PC-3 (cell line): ENCODE results near the gene PHRF1. TPM values are rescaled to one million over a fixed set of nuclear protein-coding genes. Genes with fewer than 3 reads are reported as not detected.

Experiments used
- ATAC-seq: fragments of 200-7000 bp; cut with Tn5 transposase; 2 replicates; pipeline ENCODE4 v1.9.1; 2020; ENCODE audit warnings: mild to moderate bottlenecking, moderate library complexity
- BruUV-seq: library from RNA; stranded (reverse); fragments of 400-500 nt; replicated peaks from 2 replicates; lab custom pipeline; 2021; lab: Mats Ljungman, UMichigan
- CTCF ChIA-PET: fragments of 300-600 bp; sonication (Branson Sonifier 250); formaldehyde crosslinking; loops from one replicate; lab custom pipeline; 2022; ENCODE audit warnings: antibody characterized with exemption; lab: Charles Lee
- POLR2A ChIA-PET: fragments of 300-600 bp; sonication (Branson Sonifier 250); formaldehyde crosslinking; loops from one replicate; lab custom pipeline; 2022; ENCODE audit warnings: antibody characterized with exemption; ENCODE audit not compliant: unreplicated experiment; lab: Charles Lee
- DNase-seq: peaks from one replicate; pipeline ENCODE4 v3.0.0-alpha.2; 2015
- H2AFZ ChIP-seq: fragments of 300-600 bp; sonication (generic); 2 replicates; pipeline ENCODE4 v1.6.0; 2016; ENCODE audit warnings: antibody characterized with exemption, low read length
- H3F3A ChIP-seq: fragments of 300-600 bp; sonication (generic); one replicate; pipeline ENCODE4 v1.6.0; 2017; ENCODE audit warnings: antibody characterized with exemption, low read length, control low read depth, mild to moderate bottlenecking; ENCODE audit not compliant: unreplicated experiment
- H3K27ac ChIP-seq: fragments of 300-600 bp; sonication (generic); 2 replicates; pipeline ENCODE4 v1.5.1; 2016; ENCODE audit warnings: mild to moderate bottlenecking, low read length
- H3K27me3 ChIP-seq: fragments of 300-600 bp; sonication (generic); 2 replicates; pipeline ENCODE4 v1.6.1; 2016; ENCODE audit warnings: low read length, mixed read lengths
- H3K36me3 ChIP-seq: fragments of 300-600 bp; sonication (generic); 2 replicates; pipeline ENCODE4 v1.6.1; 2016; ENCODE audit warnings: low read depth, mixed run types, low read length, mixed read lengths
- H3K4me1 ChIP-seq: fragments of 300-600 bp; sonication (generic); 2 replicates; pipeline ENCODE4 v1.5.1; 2016; ENCODE audit warnings: low read length; ENCODE audit not compliant: insufficient read depth
- H3K4me2 ChIP-seq: fragments of 300-600 bp; sonication (generic); 2 replicates; pipeline ENCODE4 v1.6.0; 2016; ENCODE audit warnings: low read length
- H3K4me3 ChIP-seq: fragments of 300-600 bp; sonication (generic); 2 replicates; pipeline ENCODE4 v1.5.1; 2016; ENCODE audit warnings: mild to moderate bottlenecking, low read length, mixed read lengths
- H3K79me2 ChIP-seq: fragments of 300-600 bp; sonication (generic); 2 replicates; pipeline ENCODE4 v1.6.1; 2017; ENCODE audit warnings: low read length, mixed read lengths
- H3K9ac ChIP-seq: fragments of 300-600 bp; sonication (generic); 2 replicates; pipeline ENCODE4 v1.6.0; 2016; ENCODE audit warnings: mild to moderate bottlenecking, low read length
- H3K9me2 ChIP-seq: fragments of 300-600 bp; sonication (generic); replicated peaks from 2 replicates; pipeline ENCODE4 v1.6.1; 2016; ENCODE audit warnings: mixed run types, low read length, mixed read lengths
- H3K9me3 ChIP-seq: fragments of 300-600 bp; sonication (generic); 2 replicates; pipeline ENCODE4 v1.6.1; 2016; ENCODE audit warnings: low read length, mixed read lengths
- H4K20me1 ChIP-seq: fragments of 300-600 bp; sonication (generic); 2 replicates; pipeline ENCODE4 v1.6.1; 2016; ENCODE audit warnings: low read length, mixed read lengths
- EZH2 ChIP-seq: fragments of 300-600 bp; sonication (generic); IDR thresholded peaks from one replicate; pipeline ENCODE4 v1.6.1; 2017; ENCODE audit warnings: antibody characterized with exemption, mild to moderate bottlenecking, low read length; ENCODE audit not compliant: unreplicated experiment
- EZH2phosphoT487 ChIP-seq: fragments of 300-600 bp; sonication (generic); IDR thresholded peaks from 2 replicates; pipeline ENCODE4 v1.6.1; 2018; ENCODE audit warnings: mild to moderate bottlenecking, antibody characterized with exemption, low read length, borderline replicate concordance
- intact Hi-C: fragments of 100-400 bp; cut with micrococcal nuclease; formaldehyde crosslinking; loops from 2 replicates; pipeline ENCODE4 v1.9.0; 2023
- total RNA-seq: library from RNA; depleted of rRNA; stranded (reverse); fragments of >200 nt; gene quantifications from 2 replicates; pipeline ENCODE4 v1.2.3, GENCODE V29; 2014
- TF ChIP-seq, protein P1 (sequence below): fragments of 300-600 bp; sonication (generic); conservative IDR thresholded peaks from 2 replicates; pipeline ENCODE4 v1.5.1; 2017; ENCODE audit warnings: antibody characterized with exemption, low read depth, mild to moderate bottlenecking, low read length

Gene PHRF1
- total RNA-seq, 1 experiment from 2014 or later = 41.4 TPM

DNA sequence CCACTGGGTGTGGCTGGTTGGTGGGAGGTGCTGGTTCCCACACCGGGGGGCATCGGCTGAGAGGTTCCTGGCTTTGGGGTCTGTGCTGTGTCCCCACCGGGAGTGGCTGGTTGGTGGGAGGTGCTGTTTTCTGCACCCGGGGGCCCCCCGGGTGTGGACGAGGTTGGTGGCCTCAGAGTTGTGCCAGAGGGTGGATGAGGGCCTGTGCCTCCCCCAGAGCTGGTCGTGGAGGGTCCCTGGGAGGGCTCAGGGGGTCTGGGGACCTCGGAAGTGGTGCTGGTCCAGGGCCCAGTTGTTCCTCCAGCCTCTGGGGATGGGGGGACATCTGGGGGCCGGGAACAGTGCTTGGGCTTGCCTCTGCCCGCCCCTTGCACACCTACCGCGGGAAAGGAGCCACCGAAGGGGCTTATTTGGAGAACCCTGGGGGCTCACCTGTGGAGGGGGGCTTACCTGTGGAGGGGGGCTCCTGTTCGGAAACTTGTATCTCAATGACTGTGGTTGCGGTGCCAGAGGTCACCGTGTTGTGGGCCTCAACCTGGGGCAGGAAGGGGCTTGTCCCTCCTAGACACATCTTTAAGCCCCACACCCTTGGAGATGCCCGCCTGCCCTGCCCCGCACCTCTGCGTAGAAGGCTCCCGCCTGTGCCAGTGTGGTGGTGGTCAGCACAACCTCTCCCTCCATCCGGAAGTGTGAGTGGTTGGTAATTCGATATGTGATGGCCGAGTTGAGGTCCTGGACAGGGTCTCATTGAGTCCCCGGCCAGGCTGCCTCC lies 42.8 kb downstream of the PHRF1 start:
- no peaks in the 10 kb centered on the region for H3K36me3 ChIP-seq
- no TSS peak for BruUV-seq
- ChIA-PET POLR2A (no interaction called here), CTCF (no interaction called here)
- no peaks in the 10 kb centered on the region for H3K27me3 ChIP-seq
- no peak overlapping the region for H3K9ac ChIP-seq
- H3K27ac ChIP-seq = no peak overlapping the region
- no peaks in the 10 kb centered on the region for H3K9me2 ChIP-seq
- ATAC-seq = no peak
- peaks cover 19% of the 10 kb centered on the region for H3K4me1 ChIP-seq
- DNase-seq = no peak
- intact Hi-C loops = loop anchor here (10.0 kb wide), 1 partner anchor 54 kb away; the partner anchor contains the start of genes LMNTD2 and RASSF7
- no peak overlapping the region for H3K4me3 ChIP-seq
- H4K20me1 ChIP-seq = peaks cover 4% of the 10 kb centered on the region; the same call in 1 of the 2 replicates
- H3F3A ChIP-seq = no peaks in the 10 kb centered on the region
- H3K9me3 ChIP-seq = no peaks in the 10 kb centered on the region
- TF ChIP-seq EZH2 (no peak), EZH2phosphoT487 (no peak)
- TF ChIP-seq, protein P1, sequence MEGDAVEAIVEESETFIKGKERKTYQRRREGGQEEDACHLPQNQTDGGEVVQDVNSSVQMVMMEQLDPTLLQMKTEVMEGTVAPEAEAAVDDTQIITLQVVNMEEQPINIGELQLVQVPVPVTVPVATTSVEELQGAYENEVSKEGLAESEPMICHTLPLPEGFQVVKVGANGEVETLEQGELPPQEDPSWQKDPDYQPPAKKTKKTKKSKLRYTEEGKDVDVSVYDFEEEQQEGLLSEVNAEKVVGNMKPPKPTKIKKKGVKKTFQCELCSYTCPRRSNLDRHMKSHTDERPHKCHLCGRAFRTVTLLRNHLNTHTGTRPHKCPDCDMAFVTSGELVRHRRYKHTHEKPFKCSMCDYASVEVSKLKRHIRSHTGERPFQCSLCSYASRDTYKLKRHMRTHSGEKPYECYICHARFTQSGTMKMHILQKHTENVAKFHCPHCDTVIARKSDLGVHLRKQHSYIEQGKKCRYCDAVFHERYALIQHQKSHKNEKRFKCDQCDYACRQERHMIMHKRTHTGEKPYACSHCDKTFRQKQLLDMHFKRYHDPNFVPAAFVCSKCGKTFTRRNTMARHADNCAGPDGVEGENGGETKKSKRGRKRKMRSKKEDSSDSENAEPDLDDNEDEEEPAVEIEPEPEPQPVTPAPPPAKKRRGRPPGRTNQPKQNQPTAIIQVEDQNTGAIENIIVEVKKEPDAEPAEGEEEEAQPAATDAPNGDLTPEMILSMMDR = no peak
- no peak overlapping the region for H3K4me2 ChIP-seq
- H2AFZ ChIP-seq = no peak overlapping the region
- H3K79me2 ChIP-seq = peaks cover 8% of the 10 kb centered on the region; the same call in 1 of the 2 replicates

DNA sequence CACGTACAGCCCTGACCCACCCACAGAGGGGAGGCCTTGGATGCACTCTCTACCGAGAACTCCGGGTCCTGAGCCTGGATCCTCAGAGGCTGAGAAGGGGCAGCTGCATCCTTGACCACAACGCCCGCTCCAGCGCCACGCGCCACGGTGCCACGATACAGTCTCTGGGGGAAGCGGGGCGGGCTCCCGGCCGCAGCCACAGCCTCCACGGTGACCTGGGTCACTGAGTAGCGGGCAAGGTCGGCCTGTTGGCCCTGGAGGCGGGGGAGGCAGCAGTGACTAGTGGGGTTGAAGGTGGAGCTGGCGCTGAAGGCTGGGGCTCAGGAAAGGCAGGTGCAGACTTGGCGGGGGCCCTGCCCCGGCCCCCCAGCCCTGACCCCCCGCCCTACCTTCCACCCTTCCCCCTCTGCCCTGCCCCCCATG lies 43.4 kb downstream of the PHRF1 start:
- Histone ChIP-seq H3K9me3 (no peaks in the 10 kb centered on the region), H3K27me3 (no peaks in the 10 kb centered on the region), H3K9me2 (no peaks in the 10 kb centered on the region), H3K27ac (no peak overlapping the region), H3K9ac (no peak overlapping the region), H4K20me1 (no peaks in the 10 kb centered on the region), H3K36me3 (no peaks in the 10 kb centered on the region), H3K79me2 (peaks cover 7% of the 10 kb centered on the region; the same call in 1 of the 2 replicates), H3K4me2 (no peak overlapping the region), H3F3A (no peaks in the 10 kb centered on the region), H3K4me3 (no peak overlapping the region), H2AFZ (no peak overlapping the region), H3K4me1 (peaks cover 19% of the 10 kb centered on the region; the same call in 1 of the 2 replicates)
- no peak for ATAC-seq
- POLR2A ChIA-PET = no interaction called here
- CTCF ChIA-PET = no interaction called here
- no peak for DNase-seq
- TF ChIP-seq EZH2phosphoT487 (no peak), EZH2 (no peak)
- TF ChIP-seq, protein P1 = no peak
- no TSS peak for BruUV-seq
- intact Hi-C loops = loop anchor here (10.0 kb wide), 1 partner anchor 55 kb away; the partner anchor contains the start of genes LMNTD2 and RASSF7

DNA sequence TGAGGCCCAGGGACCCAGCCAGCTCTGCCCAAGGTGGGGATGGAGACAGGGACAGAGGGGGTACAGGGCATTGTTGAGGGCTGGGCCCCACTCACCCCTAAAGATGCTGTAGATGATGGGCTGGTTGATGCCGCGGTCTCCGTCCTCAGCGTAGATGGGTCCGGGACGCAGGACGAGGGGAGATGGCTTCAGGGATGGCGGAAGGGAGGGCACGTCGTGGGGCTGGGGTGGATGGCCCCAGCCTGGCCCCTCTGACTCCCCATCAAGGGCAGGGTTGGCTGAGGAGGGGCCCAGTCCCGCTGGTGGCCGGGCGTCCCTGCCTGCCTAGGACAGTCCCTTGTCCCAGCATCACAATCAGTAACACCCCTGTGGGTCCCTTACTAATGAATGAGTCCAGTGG lies 43.9 kb downstream of the PHRF1 start:
- Histone ChIP-seq H3K9ac (no peak overlapping the region), H3K4me3 (no peak overlapping the region), H3K4me2 (no peak overlapping the region), H3K4me1 (peaks cover 13% of the 10 kb centered on the region; the same call in 1 of the 2 replicates), H3K36me3 (no peaks in the 10 kb centered on the region), H3K27ac (no peak overlapping the region), H3K27me3 (no peaks in the 10 kb centered on the region), H3K79me2 (peaks cover 1% of the 10 kb centered on the region; the same call in 1 of the 2 replicates), H3F3A (no peaks in the 10 kb centered on the region), H3K9me2 (no peaks in the 10 kb centered on the region), H3K9me3 (no peaks in the 10 kb centered on the region), H4K20me1 (no peaks in the 10 kb centered on the region), H2AFZ (no peak overlapping the region)
- CTCF ChIA-PET = no interaction called here
- no TSS peak for BruUV-seq
- intact Hi-C loops = no loop called here
- no peak for TF ChIP-seq EZH2
- TF ChIP-seq, protein P1 = no peak
- no peak for TF ChIP-seq EZH2phosphoT487
- no peak for DNase-seq
- POLR2A ChIA-PET = no interaction called here
- no peak for ATAC-seq
